Measurements from ENCODE around the gene DGKI.

DGKI gene

DNA sequence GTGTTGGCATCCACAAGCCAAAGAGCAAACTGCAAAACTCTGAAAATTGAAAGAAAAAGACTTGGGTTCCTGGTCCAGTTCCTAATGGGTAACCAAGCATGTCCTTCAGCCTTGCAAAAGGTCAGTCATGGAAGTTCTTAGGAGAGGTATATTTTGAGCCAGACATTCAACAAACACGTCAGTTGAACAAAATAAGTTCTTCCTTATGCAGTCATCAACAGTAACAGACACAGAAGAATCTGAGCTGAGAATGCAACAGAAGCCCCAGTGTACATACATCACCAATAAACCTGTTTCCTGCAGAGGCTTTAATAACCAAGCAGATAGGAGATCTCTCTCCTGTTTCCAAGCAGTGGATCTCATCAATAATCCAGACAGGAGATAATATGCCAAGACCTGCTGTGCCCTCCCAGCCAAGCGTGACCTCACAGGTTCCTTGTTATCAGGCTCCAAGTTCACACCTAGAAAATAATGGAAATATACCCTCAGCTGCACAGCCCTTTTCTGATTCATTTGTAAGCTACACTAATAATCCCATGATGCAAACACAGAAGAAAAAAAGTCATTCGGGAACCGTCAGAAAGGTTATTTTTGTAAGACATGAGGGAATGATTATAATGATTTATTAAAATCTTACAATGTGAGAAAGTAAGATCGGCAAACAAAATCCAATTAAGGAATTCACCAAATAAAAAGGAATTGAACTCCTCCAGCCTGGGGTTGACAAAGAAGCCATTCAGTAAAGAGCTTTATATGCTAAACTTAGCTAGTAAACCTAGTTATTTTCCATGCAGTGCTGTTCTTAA, 90.7 kb downstream of the DGKI start:
- H3K27me3 ChIP-seq (ENCODE audit: control insufficient read depth in 1 of 2, insufficient read depth in 2 of 2, low read length in 2 of 2): peaks cover 0 to 3% of the 10 kb centered on the region in 2 donors
- no peaks in the 10 kb centered on the region for H3K36me3 ChIP-seq (ENCODE audit: control insufficient read depth in 2 of 2, insufficient read depth in 2 of 2, low read length in 2 of 2)
- no peak overlapping the region for H3K27ac ChIP-seq (ENCODE audit: low read length)

GRCh38 chr7:137755427-137755826, 91.3 kb downstream of the DGKI start:
- Histone ChIP-seq H3K27ac (ENCODE audit: low read length) (no peak overlapping the region), H3K9me3 (ENCODE audit: control insufficient read depth in 2 of 2, low read length in 2 of 2) (no peaks in the 10 kb centered on the region)

More for the DNA sequence above, 90.7 kb downstream of the DGKI start:
- Histone ChIP-seq H3K9ac (ENCODE audit: low read length in 2 of 2) (no peak overlapping the region), H3K9me3 (ENCODE audit: control insufficient read depth in 2 of 2, low read length in 2 of 2) (no peaks in the 10 kb centered on the region), H3K4me3 (ENCODE audit: low read length in 2 of 2) (no peak overlapping the region), H3K4me1 (ENCODE audit: control insufficient read depth, insufficient read depth, low read length) (peaks cover 7% of the 10 kb centered on the region)

GRCh38 chr7:137753948-137754851, 92.6 kb downstream of the DGKI start:
- Histone ChIP-seq H3K27ac (ENCODE audit: low read length) (no peak overlapping the region), H3K27me3 (ENCODE audit: control insufficient read depth in 1 of 2, insufficient read depth in 2 of 2, low read length in 2 of 2) (peaks cover 0 to 3% of the 10 kb centered on the region in 2 donors), H3K9me3 (ENCODE audit: control insufficient read depth in 2 of 2, low read length in 2 of 2) (no peaks in the 10 kb centered on the region), H3K4me1 (ENCODE audit: control insufficient read depth, insufficient read depth, low read length) (peaks cover 7% of the 10 kb centered on the region), H3K9ac (ENCODE audit: low read length in 2 of 2) (no peak overlapping the region), H3K4me3 (ENCODE audit: low read length in 2 of 2) (peak overlapping the region; percentile 27 to 52), H3K36me3 (ENCODE audit: control insufficient read depth in 2 of 2, insufficient read depth in 2 of 2, low read length in 2 of 2) (no peaks in the 10 kb centered on the region)

More at GRCh38 chr7:137755427-137755826, 91.3 kb downstream of the DGKI start:
- peaks cover 7% of the 10 kb centered on the region for H3K4me1 ChIP-seq (ENCODE audit: control insufficient read depth, insufficient read depth, low read length)
- no peak overlapping the region for H3K9ac ChIP-seq (ENCODE audit: low read length in 2 of 2)
- peaks cover 0 to 3% of the 10 kb centered on the region in 2 donors for H3K27me3 ChIP-seq (ENCODE audit: control insufficient read depth in 1 of 2, insufficient read depth in 2 of 2, low read length in 2 of 2)
- no peaks in the 10 kb centered on the region for H3K36me3 ChIP-seq (ENCODE audit: control insufficient read depth in 2 of 2, insufficient read depth in 2 of 2, low read length in 2 of 2)
- H3K4me3 ChIP-seq (ENCODE audit: low read length in 2 of 2): no peak overlapping the region

GRCh38 chr7:137753575-137753947, 93.2 kb downstream of the DGKI start:
- Histone ChIP-seq H3K4me3 (ENCODE audit: low read length in 2 of 2) (no peak overlapping the region), H3K9me3 (ENCODE audit: control insufficient read depth in 2 of 2, low read length in 2 of 2) (no peaks in the 10 kb centered on the region), H3K27ac (ENCODE audit: low read length) (no peak overlapping the region), H3K4me1 (ENCODE audit: control insufficient read depth, insufficient read depth, low read length) (peaks cover 7% of the 10 kb centered on the region), H3K9ac (ENCODE audit: low read length in 2 of 2) (no peak overlapping the region), H3K36me3 (ENCODE audit: control insufficient read depth in 2 of 2, insufficient read depth in 2 of 2, low read length in 2 of 2) (no peaks in the 10 kb centered on the region), H3K27me3 (ENCODE audit: control insufficient read depth in 1 of 2, insufficient read depth in 2 of 2, low read length in 2 of 2) (peaks cover 0 to 3% of the 10 kb centered on the region in 2 donors)

- Histone ChIP-seq H3K27ac (ENCODE audit: low read length) (no peak overlapping the region), H3K9me3 (ENCODE audit: control insufficient read depth in 2 of 2, low read length in 2 of 2) (no peaks in the 10 kb centered on the region), H3K4me1 (ENCODE audit: control insufficient read depth, insufficient read depth, low read length) (peaks cover 7% of the 10 kb centered on the region), H3K27me3 (ENCODE audit: control insufficient read depth in 1 of 2, insufficient read depth in 2 of 2, low read length in 2 of 2) (peaks cover 0 to 3% of the 10 kb centered on the region in 2 donors), H3K36me3 (ENCODE audit: control insufficient read depth in 2 of 2, insufficient read depth in 2 of 2, low read length in 2 of 2) (no peaks in the 10 kb centered on the region), H3K4me3 (ENCODE audit: low read length in 2 of 2) (no peak overlapping the region), H3K9ac (ENCODE audit: low read length in 2 of 2) (no peak overlapping the region)
Observed at GRCh38 chr7:137753067-137753466, 93.7 kb downstream of the DGKI start.

GRCh38 chr7:137751361-137752009, 95.3 kb downstream of the DGKI start:
- Histone ChIP-seq H3K36me3 (ENCODE audit: control insufficient read depth in 2 of 2, insufficient read depth in 2 of 2, low read length in 2 of 2) (no peaks in the 10 kb centered on the region), H3K27ac (ENCODE audit: low read length) (no peak overlapping the region), H3K4me3 (ENCODE audit: low read length in 2 of 2) (no peak overlapping the region), H3K9ac (ENCODE audit: low read length in 2 of 2) (no peak overlapping the region), H3K27me3 (ENCODE audit: control insufficient read depth in 1 of 2, insufficient read depth in 2 of 2, low read length in 2 of 2) (peaks cover 0 to 3% of the 10 kb centered on the region in 2 donors), H3K4me1 (ENCODE audit: control insufficient read depth, insufficient read depth, low read length) (peaks cover 7% of the 10 kb centered on the region), H3K9me3 (ENCODE audit: control insufficient read depth in 2 of 2, low read length in 2 of 2) (no peaks in the 10 kb centered on the region)

DNA sequence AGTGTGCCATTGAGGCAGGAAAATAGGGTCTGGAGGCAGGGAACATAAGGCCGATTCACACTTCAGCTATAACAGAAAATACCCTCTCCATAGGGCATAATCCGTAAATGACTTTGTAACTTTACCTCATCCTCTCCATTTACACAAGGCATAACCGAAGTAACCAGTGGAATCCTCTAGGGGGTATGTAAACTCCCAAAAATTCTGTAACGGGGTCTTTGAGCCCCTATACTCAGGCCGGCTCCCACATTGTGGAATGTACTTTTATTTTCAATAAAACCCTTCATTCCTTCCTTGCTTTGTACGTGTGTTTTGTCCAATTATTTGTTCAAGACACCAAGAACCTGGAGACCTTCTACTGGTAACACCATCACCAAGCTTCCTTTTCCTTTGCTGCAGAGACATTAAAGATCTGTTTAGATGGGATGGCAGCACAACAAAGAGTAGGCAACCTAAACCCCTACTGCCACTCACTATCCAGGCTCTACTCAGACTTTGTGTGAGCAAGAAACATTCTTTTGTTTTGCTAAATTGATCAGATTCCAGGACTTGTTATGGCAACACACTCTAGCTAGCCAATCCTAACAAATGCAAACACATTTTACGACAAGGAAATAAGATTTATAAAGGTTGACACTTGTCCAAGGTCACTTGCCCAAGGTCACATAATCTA, 99.3 kb downstream of the DGKI start:
- Histone ChIP-seq H3K9me3 (ENCODE audit: control insufficient read depth in 2 of 2, low read length in 2 of 2) (no peaks in the 10 kb centered on the region), H3K4me3 (ENCODE audit: low read length in 2 of 2) (no peak overlapping the region), H3K9ac (ENCODE audit: low read length in 2 of 2) (no peak overlapping the region), H3K4me1 (ENCODE audit: control insufficient read depth, insufficient read depth, low read length) (no peaks in the 10 kb centered on the region), H3K27me3 (ENCODE audit: control insufficient read depth in 1 of 2, insufficient read depth in 2 of 2, low read length in 2 of 2) (no peaks in the 10 kb centered on the region), H3K27ac (ENCODE audit: low read length) (no peak overlapping the region), H3K36me3 (ENCODE audit: control insufficient read depth in 2 of 2, insufficient read depth in 2 of 2, low read length in 2 of 2) (no peaks in the 10 kb centered on the region)

GRCh38 chr7:137743021-137743420, 103.8 kb downstream of the DGKI start:
- H3K27me3 ChIP-seq (ENCODE audit: control insufficient read depth in 1 of 2, insufficient read depth in 2 of 2, low read length in 2 of 2): no peaks in the 10 kb centered on the region
- no peak overlapping the region for H3K27ac ChIP-seq (ENCODE audit: low read length)
- no peaks in the 10 kb centered on the region for H3K9me3 ChIP-seq (ENCODE audit: control insufficient read depth in 2 of 2, low read length in 2 of 2)
- H3K9ac ChIP-seq (ENCODE audit: low read length in 2 of 2): no peak overlapping the region
- no peaks in the 10 kb centered on the region for H3K4me1 ChIP-seq (ENCODE audit: control insufficient read depth, insufficient read depth, low read length)
- no peaks in the 10 kb centered on the region for H3K36me3 ChIP-seq (ENCODE audit: control insufficient read depth in 2 of 2, insufficient read depth in 2 of 2, low read length in 2 of 2)
- H3K4me3 ChIP-seq (ENCODE audit: low read length in 2 of 2): no peak overlapping the region

DNA sequence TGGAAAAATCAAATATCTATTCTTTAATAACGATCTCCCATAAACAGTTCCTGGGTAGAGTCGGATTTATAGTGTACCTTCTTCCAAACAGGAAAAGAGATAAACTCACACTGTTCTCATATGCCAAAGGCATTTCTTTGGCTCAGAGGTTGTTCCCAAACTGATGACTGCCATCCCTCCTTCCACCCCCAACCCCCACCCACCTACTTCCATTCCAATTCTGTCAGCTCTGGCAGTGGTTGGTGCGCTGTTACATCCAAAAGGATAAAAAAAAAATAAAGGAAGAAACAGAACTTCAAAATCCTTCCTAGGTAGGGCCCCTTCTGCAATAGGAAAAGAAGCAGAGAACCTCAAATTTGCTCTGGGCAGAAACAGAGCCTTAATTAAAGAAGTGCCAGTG, 104.7 kb downstream of the DGKI start:
- Histone ChIP-seq H3K4me1 (ENCODE audit: control insufficient read depth, insufficient read depth, low read length) (no peaks in the 10 kb centered on the region), H3K4me3 (ENCODE audit: low read length in 2 of 2) (no peak overlapping the region), H3K9me3 (ENCODE audit: control insufficient read depth in 2 of 2, low read length in 2 of 2) (no peaks in the 10 kb centered on the region), H3K27me3 (ENCODE audit: control insufficient read depth in 1 of 2, insufficient read depth in 2 of 2, low read length in 2 of 2) (no peaks in the 10 kb centered on the region), H3K27ac (ENCODE audit: low read length) (no peak overlapping the region), H3K9ac (ENCODE audit: low read length in 2 of 2) (no peak overlapping the region), H3K36me3 (ENCODE audit: control insufficient read depth in 2 of 2, insufficient read depth in 2 of 2, low read length in 2 of 2) (no peaks in the 10 kb centered on the region)

GRCh38 chr7:137741443-137741842, 105.3 kb downstream of the DGKI start:
- Histone ChIP-seq H3K9me3 (ENCODE audit: control insufficient read depth in 2 of 2, low read length in 2 of 2) (no peaks in the 10 kb centered on the region), H3K27ac (ENCODE audit: low read length) (no peak overlapping the region), H3K36me3 (ENCODE audit: control insufficient read depth in 2 of 2, insufficient read depth in 2 of 2, low read length in 2 of 2) (no peaks in the 10 kb centered on the region), H3K4me1 (ENCODE audit: control insufficient read depth, insufficient read depth, low read length) (no peaks in the 10 kb centered on the region), H3K4me3 (ENCODE audit: low read length in 2 of 2) (no peak overlapping the region), H3K9ac (ENCODE audit: low read length in 2 of 2) (no peak overlapping the region), H3K27me3 (ENCODE audit: control insufficient read depth in 1 of 2, insufficient read depth in 2 of 2, low read length in 2 of 2) (no peaks in the 10 kb centered on the region)

All from stomach smooth muscle (tissue), 2 donors.